Natural killer cell (primary cell): ENCODE results near the gene TBC1D9. TPM values are rescaled to one million over a fixed set of nuclear protein-coding genes. Genes with fewer than 3 reads are reported as not detected.

Source experiments
- ATAC-seq, 3 donors: fragments of 150-1000 bp in 2 of 3; fragments of 200-7000 bp in 1 of 3; cut with Tn5 transposase; 1 replicate in 1 of 3; 2 replicates in 2 of 3; pipeline ENCODE4 v1.10.0; 2021; ENCODE audit warnings: mild to moderate bottlenecking in 2 of 3, moderate library complexity in 2 of 3
- DNase-seq, 2 donors: peaks; one replicate each; pipeline versions ENCODE4 v3.0.0 to v3.0.0-alpha.2; 2013 to 2021; ENCODE audit warnings: mixed read lengths in 1 of 2
- H3K27ac ChIP-seq: one replicate; pipeline ENCODE4 v1.5.1; 2013; ENCODE audit warnings: mild to moderate bottlenecking, low read length
- H3K27me3 ChIP-seq: one replicate; pipeline ENCODE4 v1.6.1; 2013; ENCODE audit warnings: low read length; ENCODE audit not compliant: control insufficient read depth, insufficient read depth
- H3K36me3 ChIP-seq: one replicate; pipeline ENCODE4 v1.6.1; 2013; ENCODE audit warnings: low read length; ENCODE audit not compliant: control insufficient read depth, insufficient read depth
- H3K4me1 ChIP-seq: one replicate; pipeline ENCODE4 v1.6.1; 2013; ENCODE audit warnings: low read length; ENCODE audit not compliant: control insufficient read depth, insufficient read depth
- H3K4me3 ChIP-seq: one replicate; pipeline ENCODE4 v1.5.1; 2013; ENCODE audit warnings: low read length
- H3K9me3 ChIP-seq: one replicate; pipeline ENCODE4 v1.6.1; 2013; ENCODE audit warnings: low read length; ENCODE audit not compliant: control insufficient read depth, insufficient read depth
- H3K27ac Mint-ChIP-seq, 2 donors: one replicate each; pipeline ENCODE4 v1.8.0; 2022; ENCODE audit warnings: mild to moderate bottlenecking in 2 of 2, mixed read lengths in 2 of 2, moderate library complexity in 1 of 2
- H3K27me3 Mint-ChIP-seq, 2 donors: one replicate each; pipeline ENCODE4 v1.8.0; 2022; ENCODE audit warnings: low read depth in 2 of 2, mixed read lengths in 2 of 2
- H3K36me3 Mint-ChIP-seq: one replicate; pipeline ENCODE4 v1.8.0; 2022; ENCODE audit warnings: mixed read lengths
- H3K4me1 Mint-ChIP-seq, 2 donors: one replicate each; pipeline ENCODE4 v1.8.0; 2022; ENCODE audit warnings: mixed read lengths in 2 of 2
- H3K4me3 Mint-ChIP-seq: one replicate; pipeline ENCODE4 v1.8.0; 2022; ENCODE audit warnings: mild to moderate bottlenecking, moderate library complexity, mixed read lengths
- H3K9me3 Mint-ChIP-seq, 2 donors: one replicate each; pipeline ENCODE4 v1.8.0; 2022; ENCODE audit warnings: mixed read lengths in 2 of 2
- CTCF ChIP-seq: fragments of 200-600 bp; IDR thresholded peaks from one replicate; pipeline ENCODE4 v1.8.0; 2022; ENCODE audit warnings: antibody characterized with exemption
- WGBS: methylation state at CpG from one replicate; pipeline ENCODE4 v1.1.7; 2013; ENCODE audit warnings: missing lambda C conversion rate; ENCODE audit not compliant: insufficient coverage; 5-methylcytosine and 5-hydroxymethylcytosine counted together
- intact Hi-C: fragments of 100-400 bp; cut with micrococcal nuclease; formaldehyde crosslinking; loops from one replicate; pipeline ENCODE4 v1.14.2; 2022
- total RNA-seq, 4 donors: library from RNA; stranded (reverse); fragments of 120-200 nt in 1 of 4; gene quantifications; one replicate each; pipeline versions ENCODE4 v1.2.3 to v1.2.4, GENCODE V29; 2013 to 2022

TBC1D9 gene
- total RNA-seq, 3 donors from 2014 or later (not counting 1 experiment from before 2014, with no cell fraction given), result 1.3 to 3.3 (median 2.0) TPM

DNA sequence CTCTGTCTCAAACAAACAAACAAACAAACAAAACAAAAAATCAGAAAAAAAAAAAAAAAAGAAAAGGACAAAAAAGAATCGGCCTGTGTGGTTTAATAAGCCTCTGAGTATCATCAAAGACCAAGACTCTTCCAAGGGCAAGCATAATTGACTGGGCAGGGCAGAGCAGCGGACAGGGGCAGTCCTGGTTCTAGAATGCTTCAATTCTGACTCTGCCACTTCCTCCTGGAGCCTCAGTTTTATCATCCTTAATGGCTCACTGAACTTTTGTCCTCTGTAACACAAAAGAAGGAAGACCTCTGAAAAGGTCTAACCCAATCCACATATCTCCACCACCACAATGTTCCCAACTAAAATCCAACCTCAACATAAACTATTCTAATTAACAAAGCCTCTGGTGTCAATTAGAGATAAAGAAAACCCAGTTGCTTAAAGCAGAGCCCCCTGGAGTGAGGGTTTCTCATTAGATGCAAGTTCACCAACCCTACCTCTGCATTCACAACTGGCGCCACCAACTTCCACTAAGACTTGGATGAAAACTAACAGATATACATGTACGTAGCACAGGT is 51.7 kb downstream of the TBC1D9 start:
- no peaks in the 10 kb centered on the region for H3K36me3 Mint-ChIP-seq
- 81% methylated on average over 2 of the region's 4 CpGs for WGBS
- no peaks in the 10 kb centered on the region for H3K36me3 ChIP-seq
- H3K9me3 Mint-ChIP-seq, result no peaks in the 10 kb centered on the region
- H3K27me3 Mint-ChIP-seq, result no peaks in the 10 kb centered on the region
- intact Hi-C loops, result no loop called here
- DNase-seq (no peak), ATAC-seq (no peak)
- H3K27ac Mint-ChIP-seq, result no peak overlapping the region
- no peak for TF ChIP-seq CTCF
- no peak overlapping the region for H3K27ac ChIP-seq
- no peaks in the 10 kb centered on the region for H3K4me1 Mint-ChIP-seq
- no peaks in the 10 kb centered on the region for H3K27me3 ChIP-seq
- H3K9me3 ChIP-seq, result no peaks in the 10 kb centered on the region
- H3K4me3 Mint-ChIP-seq, result no peak overlapping the region
- no peaks in the 10 kb centered on the region for H3K4me1 ChIP-seq
- H3K4me3 ChIP-seq, result no peak overlapping the region

DNA sequence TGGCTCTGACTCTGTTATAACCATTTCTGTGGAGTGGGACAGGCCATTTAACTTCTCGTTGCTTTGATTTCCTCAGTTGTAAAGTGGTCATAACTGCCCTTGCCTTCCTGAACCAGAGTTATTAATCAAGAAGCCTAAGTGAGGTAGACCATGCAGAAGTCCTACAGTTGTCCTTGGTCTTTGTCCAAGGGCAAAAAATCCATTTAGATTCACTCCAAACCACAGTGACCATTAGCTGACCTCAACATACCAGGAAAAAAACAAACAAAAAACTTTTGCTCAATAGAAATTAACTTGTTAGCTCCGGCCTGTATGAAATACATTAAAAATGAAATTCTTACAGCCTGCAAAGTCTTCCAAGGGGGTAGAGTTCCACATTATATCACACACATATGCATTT is 52.7 kb downstream of the TBC1D9 start:
- no peaks in the 10 kb centered on the region for H3K27me3 Mint-ChIP-seq
- H3K4me1 ChIP-seq, result no peaks in the 10 kb centered on the region
- H3K36me3 Mint-ChIP-seq, result no peaks in the 10 kb centered on the region
- 71% methylated on average over 1 of the region's 2 CpGs for WGBS
- no peak overlapping the region for H3K4me3 Mint-ChIP-seq
- intact Hi-C loops, result no loop called here
- H3K27ac Mint-ChIP-seq, result no peak overlapping the region
- DNase-seq (no peak), ATAC-seq (no peak)
- no peaks in the 10 kb centered on the region for H3K9me3 Mint-ChIP-seq
- H3K27me3 ChIP-seq, result no peaks in the 10 kb centered on the region
- no peak overlapping the region for H3K4me3 ChIP-seq
- H3K4me1 Mint-ChIP-seq, result no peaks in the 10 kb centered on the region
- no peaks in the 10 kb centered on the region for H3K9me3 ChIP-seq
- TF ChIP-seq CTCF, result no peak
- no peak overlapping the region for H3K27ac ChIP-seq
- H3K36me3 ChIP-seq, result no peaks in the 10 kb centered on the region

GRCh38 chr4:140702096-140702757 is 54.0 kb downstream of the TBC1D9 start:
- H3K9me3 Mint-ChIP-seq, result no peaks in the 10 kb centered on the region
- no peak overlapping the region for H3K4me3 Mint-ChIP-seq
- TF ChIP-seq CTCF, result no peak

GRCh38 chr4:140701071-140701470 is 55.1 kb downstream of the TBC1D9 start:
- H3K36me3 ChIP-seq, result no peaks in the 10 kb centered on the region

More at GRCh38 chr4:140702096-140702757, 54.0 kb downstream of the TBC1D9 start:
- H3K4me1 ChIP-seq, result no peaks in the 10 kb centered on the region
- Mint-ChIP-seq H3K27ac (no peak overlapping the region), H3K36me3 (no peaks in the 10 kb centered on the region), H3K4me1 (no peaks in the 10 kb centered on the region), H3K27me3 (no peaks in the 10 kb centered on the region)
- H3K27me3 ChIP-seq, result no peaks in the 10 kb centered on the region
- no peaks in the 10 kb centered on the region for H3K9me3 ChIP-seq
- ATAC-seq (no peak), DNase-seq (no peak)
- intact Hi-C loops, result no loop called here
- no peak overlapping the region for H3K27ac ChIP-seq
- H3K4me3 ChIP-seq, result no peak overlapping the region
- H3K36me3 ChIP-seq, result no peaks in the 10 kb centered on the region
- WGBS, result 91% methylated on average over 6 of the region's 6 CpGs

More at GRCh38 chr4:140701071-140701470, 55.1 kb downstream of the TBC1D9 start:
- Mint-ChIP-seq H3K36me3 (no peaks in the 10 kb centered on the region), H3K9me3 (no peaks in the 10 kb centered on the region), H3K27me3 (no peaks in the 10 kb centered on the region), H3K4me3 (no peak overlapping the region), H3K4me1 (no peaks in the 10 kb centered on the region), H3K27ac (no peak overlapping the region)
- Histone ChIP-seq H3K4me1 (no peaks in the 10 kb centered on the region), H3K27me3 (no peaks in the 10 kb centered on the region), H3K9me3 (no peaks in the 10 kb centered on the region), H3K27ac (no peak overlapping the region), H3K4me3 (no peak overlapping the region)
- DNase-seq (no peak), ATAC-seq (peak in 1 of 3 donors; percentile 38)
- no peak for TF ChIP-seq CTCF
- intact Hi-C loops, result no loop called here
- WGBS, result 92% methylated on average over 5 of the region's 6 CpGs
